Astrocyte of the cerebellum (primary cell): Measurements from ENCODE around the gene ARSI.
"Not testable (repeated sequence)": the region's sequence is repeated elsewhere in the genome, so short reads cannot be mapped to it uniquely, and the experiment has no call there.

Experiments used
- DNase-seq: peaks from one replicate; pipeline ENCODE4 v3.0.0-alpha.2; 2011; ENCODE audit warnings: low read depth
- H3K4me3 ChIP-seq: 2 replicates; pipeline ENCODE4 v1.5.1; 2011; ENCODE audit warnings: mild to moderate bottlenecking, low read depth, low read length, moderate library complexity
- in situ Hi-C: cut with HindIII; loops from 2 replicates; pipeline ENCODE4 v1.10.0; 2017; ENCODE audit warnings: low sequenced_read_pairs
- TF ChIP-seq, protein P1 (sequence below): IDR thresholded peaks from 2 replicates; pipeline ENCODE4 v1.5.1; 2012; ENCODE audit warnings: low read length, low read depth, moderate library complexity, mild to moderate bottlenecking; ENCODE audit errors: missing control alignments

Gene ARSI

GRCh38 chr5:150253416-150254208, 49.1 kb downstream of the ARSI start:
- TF ChIP-seq, protein P1, sequence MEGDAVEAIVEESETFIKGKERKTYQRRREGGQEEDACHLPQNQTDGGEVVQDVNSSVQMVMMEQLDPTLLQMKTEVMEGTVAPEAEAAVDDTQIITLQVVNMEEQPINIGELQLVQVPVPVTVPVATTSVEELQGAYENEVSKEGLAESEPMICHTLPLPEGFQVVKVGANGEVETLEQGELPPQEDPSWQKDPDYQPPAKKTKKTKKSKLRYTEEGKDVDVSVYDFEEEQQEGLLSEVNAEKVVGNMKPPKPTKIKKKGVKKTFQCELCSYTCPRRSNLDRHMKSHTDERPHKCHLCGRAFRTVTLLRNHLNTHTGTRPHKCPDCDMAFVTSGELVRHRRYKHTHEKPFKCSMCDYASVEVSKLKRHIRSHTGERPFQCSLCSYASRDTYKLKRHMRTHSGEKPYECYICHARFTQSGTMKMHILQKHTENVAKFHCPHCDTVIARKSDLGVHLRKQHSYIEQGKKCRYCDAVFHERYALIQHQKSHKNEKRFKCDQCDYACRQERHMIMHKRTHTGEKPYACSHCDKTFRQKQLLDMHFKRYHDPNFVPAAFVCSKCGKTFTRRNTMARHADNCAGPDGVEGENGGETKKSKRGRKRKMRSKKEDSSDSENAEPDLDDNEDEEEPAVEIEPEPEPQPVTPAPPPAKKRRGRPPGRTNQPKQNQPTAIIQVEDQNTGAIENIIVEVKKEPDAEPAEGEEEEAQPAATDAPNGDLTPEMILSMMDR = no peak
- no peak overlapping the region for H3K4me3 ChIP-seq
- in situ Hi-C loops = no loop called here
- no peak for DNase-seq

DNA sequence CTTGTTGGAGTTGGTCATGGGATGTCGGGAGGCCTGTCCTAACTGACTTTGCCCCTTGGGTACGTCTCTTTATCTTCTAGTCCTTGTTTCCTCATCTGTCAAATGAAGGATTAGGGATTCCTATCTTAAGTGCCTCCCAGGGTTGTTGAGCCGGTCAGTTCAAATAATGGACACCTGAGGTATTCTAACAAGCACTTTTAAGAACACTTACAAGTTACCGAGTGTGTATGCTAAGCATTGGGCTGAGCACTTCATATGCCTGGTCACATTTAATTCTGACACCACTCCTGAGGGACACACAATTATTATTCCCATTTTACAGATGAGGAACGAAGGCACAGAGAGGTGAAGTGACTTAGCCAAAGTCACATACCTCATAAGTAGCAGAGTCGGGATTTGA, 50.2 kb downstream of the ARSI start:
- TF ChIP-seq, protein P1 = no peak
- H3K4me3 ChIP-seq = no peak overlapping the region
- DNase-seq = no peak
- in situ Hi-C loops = no loop called here

GRCh38 chr5:150251504-150251903, 51.2 kb downstream of the ARSI start:
- no peak for DNase-seq
- TF ChIP-seq, protein P1 = no peak
- in situ Hi-C loops = no loop called here
- no peak overlapping the region for H3K4me3 ChIP-seq

DNA sequence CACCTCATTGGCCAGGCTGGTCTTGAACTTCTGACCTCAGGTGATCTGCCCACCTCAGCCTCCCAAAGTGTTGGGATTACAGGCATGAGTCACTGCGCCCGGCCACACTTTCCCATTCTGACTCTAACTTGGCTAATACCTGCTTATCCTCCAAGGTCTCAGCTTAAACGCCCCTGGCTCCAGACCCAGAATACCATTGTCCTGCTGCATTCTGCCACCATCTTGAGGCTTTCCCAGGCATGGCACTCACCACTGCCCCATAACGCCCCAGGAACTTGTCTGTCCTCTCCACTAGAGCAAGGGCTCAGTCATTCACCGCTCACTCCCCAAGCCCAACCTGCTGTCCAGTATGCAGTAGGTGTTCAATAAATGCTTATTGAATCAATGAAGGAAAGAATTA, 53.0 kb downstream of the ARSI start:
- in situ Hi-C loops = no loop called here
- TF ChIP-seq, protein P1 = no peak
- no peak for DNase-seq
- no peak overlapping the region for H3K4me3 ChIP-seq

GRCh38 chr5:150248946-150249345, 53.8 kb downstream of the ARSI start:
- TF ChIP-seq, protein P1 = no peak
- no peak overlapping the region for H3K4me3 ChIP-seq
- DNase-seq = no peak
- in situ Hi-C loops = no loop called here

DNA sequence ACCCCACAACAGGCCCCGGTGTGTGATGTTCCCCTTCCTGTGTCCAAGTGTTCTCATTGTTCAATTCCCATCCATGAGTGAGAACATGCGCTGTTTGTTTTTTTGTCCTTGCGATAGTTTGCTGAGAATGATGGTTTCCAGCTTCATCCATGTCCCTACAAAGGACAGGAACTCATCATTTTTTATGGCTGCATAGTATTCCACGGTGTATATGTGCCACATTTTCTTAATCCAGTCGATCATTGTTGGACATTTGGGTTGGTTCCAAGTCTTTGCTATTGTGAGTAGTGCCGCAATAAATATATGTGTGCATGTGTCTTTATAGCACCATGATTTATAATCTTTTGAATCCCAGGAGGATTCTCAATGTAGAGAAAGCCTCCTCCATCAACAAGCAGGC, 54.2 kb downstream of the ARSI start:
- in situ Hi-C loops, DNase-seq, H3K4me3 ChIP-seq: not testable (repeated sequence)

GRCh38 chr5:150247726-150248125, 55.0 kb downstream of the ARSI start:
- in situ Hi-C loops = no loop called here
- TF ChIP-seq, protein P1 = no peak
- no peak overlapping the region for H3K4me3 ChIP-seq
- DNase-seq = no peak
